Amygdala (tissue), 56 donors: Measurements from ENCODE around the gene STRADB.
"Not testable (repeated sequence)": the region's sequence is repeated elsewhere in the genome, so short reads cannot be mapped to it uniquely, and the experiment has no call there.

Source experiments
- DNase-seq, 56 donors: peaks; one replicate each; lab custom pipeline; 2025; lab: John Stamatoyannopoulos, UW

Gene STRADB

GRCh38 chr2:201429835-201430234, 21.7 kb upstream of the STRADB start:
- not testable (repeated sequence) for DNase-seq

- not testable (repeated sequence) for DNase-seq
Observed at GRCh38 chr2:201430322-201430721, 21.2 kb upstream of the STRADB start.

GRCh38 chr2:201430839-201431238, 20.7 kb upstream of the STRADB start:
- no peak for DNase-seq

GRCh38 chr2:201432038-201432620, 19.4 kb upstream of the STRADB start:
- DNase-seq, result peak in 1 of 56 donors; percentile 17

- no peak for DNase-seq
Observed at GRCh38 chr2:201432621-201433393, 18.7 kb upstream of the STRADB start.

GRCh38 chr2:201433394-201433995, 18.0 kb upstream of the STRADB start:
- no peak for DNase-seq

- no peak for DNase-seq
Observed at GRCh38 chr2:201436141-201436540, 15.4 kb upstream of the STRADB start.

GRCh38 chr2:201439336-201439922, 12.1 kb upstream of the STRADB start:
- not testable (repeated sequence) for DNase-seq

GRCh38 chr2:201440182-201440581, 11.4 kb upstream of the STRADB start:
- DNase-seq, result no peak

GRCh38 chr2:201441409-201441808, 10.1 kb upstream of the STRADB start:
- DNase-seq, result no peak

GRCh38 chr2:201444746-201445465, 6.6 kb upstream of the STRADB start:
- no peak for DNase-seq

- no peak for DNase-seq
Observed at GRCh38 chr2:201447086-201447485, 4.5 kb upstream of the STRADB start.

- no peak for DNase-seq
Observed at GRCh38 chr2:201448061-201448460, 3.5 kb upstream of the STRADB start.

GRCh38 chr2:201448701-201449100, 2.8 kb upstream of the STRADB start:
- DNase-seq, result no peak

GRCh38 chr2:201450954-201451291, 617 bp upstream of the STRADB start:
- DNase-seq, result peak in 1 of 56 donors; percentile 75

GRCh38 chr2:201452058-201452921, 750 bp downstream of the STRADB start:
- DNase-seq, result peak in 4 of 56 donors; percentile 35 to 61 (median 50)

GRCh38 chr2:201452922-201453643, 1.5 kb downstream of the STRADB start:
- DNase-seq, result no peak

- DNase-seq, result no peak
Observed at GRCh38 chr2:201458381-201458780, 6.8 kb downstream of the STRADB start.

GRCh38 chr2:201460532-201460931, 9.0 kb downstream of the STRADB start:
- no peak for DNase-seq
